HG02852 (cell line): ENCODE data around the gene TMEM204.
A peak's percentile ranks its signal among the peaks of the same experiment; 100 is the strongest.

Source experiments
- ATAC-seq: cut with Tn5 transposase; IDR thresholded peaks from one replicate; pipeline ENCODE4 v1.9.1; 2021; ENCODE audit warnings: mild to moderate bottlenecking, moderate library complexity; ENCODE audit not compliant: unreplicated experiment

Gene TMEM204

GRCh38 chr16:1533443-1533951, at the start of gene TMEM204:
Gene TMEM204 (plus strand): TSS chr16:1533666. CDS start chr16:1534276, 610 bp downstream.
- no peak for ATAC-seq

GRCh38 chr16:1485847-1486496, 47.5 kb upstream of the TMEM204 start:
- ATAC-seq: no peak

GRCh38 chr16:1486551-1487390, 46.7 kb upstream of the TMEM204 start:
- no peak for ATAC-seq

GRCh38 chr16:1487395-1488053, 45.9 kb upstream of the TMEM204 start:
- ATAC-seq: no peak

- ATAC-seq: no peak
These were observed 45.3 kb upstream of the TMEM204 start for GRCh38 chr16:1488054-1488601.

- no peak for ATAC-seq
These were observed 44.8 kb upstream of the TMEM204 start, which contains the start of gene PTX4 for GRCh38 chr16:1488619-1489018. Gene PTX4 (minus strand): TSS chr16:1488944. CDS start chr16:1488909, 35 bp downstream.

- no peak for ATAC-seq
These were observed 44.4 kb upstream of the TMEM204 start for GRCh38 chr16:1489077-1489476.

GRCh38 chr16:1491327-1491726, 42.1 kb upstream of the TMEM204 start:
- no peak for ATAC-seq

GRCh38 chr16:1492082-1492922, 41.2 kb upstream of the TMEM204 start:
- ATAC-seq: no peak

GRCh38 chr16:1492923-1493745, 40.3 kb upstream of the TMEM204 start, which contains the start of gene TELO2:
Gene TELO2 (plus strand): TSS chr16:1493360. CDS start chr16:1494282, 922 bp downstream.
- ATAC-seq: peak; percentile 75

GRCh38 chr16:1493746-1494094, 39.7 kb upstream of the TMEM204 start:
- ATAC-seq: no peak

GRCh38 chr16:1494129-1494640, 39.3 kb upstream of the TMEM204 start:
- no peak for ATAC-seq

GRCh38 chr16:1494711-1495110, 38.8 kb upstream of the TMEM204 start:
- no peak for ATAC-seq

- ATAC-seq: no peak
These were observed 38.1 kb upstream of the TMEM204 start for GRCh38 chr16:1495211-1495888.

GRCh38 chr16:1495889-1496262, 37.6 kb upstream of the TMEM204 start:
- ATAC-seq: no peak

- ATAC-seq: no peak
These were observed 37.0 kb upstream of the TMEM204 start for GRCh38 chr16:1496464-1496863.

- ATAC-seq: no peak
These were observed 36.4 kb upstream of the TMEM204 start for GRCh38 chr16:1497014-1497598.
